Fibroblast of upper back skin (primary cell): ENCODE results near the gene MYLK.

ENCODE experiments used
- DNase-seq: peaks from one replicate; pipeline ENCODE4 v3.0.0-alpha.2; 2013

Gene MYLK

GRCh38 chr3:123818324-123818920 is 65.7 kb downstream of the MYLK start:
- DNase-seq, result peak; percentile 59

- DNase-seq, result no peak
Measured at GRCh38 chr3:123817413-123817812, 66.7 kb downstream of the MYLK start.

- DNase-seq, result peak; percentile 88
Measured at GRCh38 chr3:123816673-123817207, 67.4 kb downstream of the MYLK start.

GRCh38 chr3:123815981-123816380 is 68.2 kb downstream of the MYLK start:
- DNase-seq, result no peak

- DNase-seq, result peak; percentile 49
Measured at GRCh38 chr3:123813876-123814275, 70.3 kb downstream of the MYLK start.

- peak; percentile 82 for DNase-seq
Measured at GRCh38 chr3:123809597-123809996, 74.5 kb downstream of the MYLK start.

- DNase-seq, result no peak
Measured at GRCh38 chr3:123808812-123809211, 75.3 kb downstream of the MYLK start.

- no peak for DNase-seq
Measured at GRCh38 chr3:123807820-123808219, 76.3 kb downstream of the MYLK start.

GRCh38 chr3:123805504-123805903 is 78.6 kb downstream of the MYLK start:
- no peak for DNase-seq

GRCh38 chr3:123805101-123805500 is 79.0 kb downstream of the MYLK start:
- no peak for DNase-seq

- DNase-seq, result no peak
Measured at GRCh38 chr3:123804676-123805075, 79.5 kb downstream of the MYLK start.

GRCh38 chr3:123803521-123803920 is 80.6 kb downstream of the MYLK start:
- DNase-seq, result no peak

- no peak for DNase-seq
Measured at GRCh38 chr3:123802007-123802625, 82.0 kb downstream of the MYLK start.

- no peak for DNase-seq
Measured at GRCh38 chr3:123801474-123801873, 82.7 kb downstream of the MYLK start.

GRCh38 chr3:123800362-123800682 is 83.8 kb downstream of the MYLK start:
- DNase-seq, result no peak

- peak; percentile 49 for DNase-seq
Measured at GRCh38 chr3:123799544-123800361, 84.4 kb downstream of the MYLK start.

GRCh38 chr3:123798550-123798949 is 85.6 kb downstream of the MYLK start:
- no peak for DNase-seq

- no peak for DNase-seq
Measured at GRCh38 chr3:123795471-123796251, 88.5 kb downstream of the MYLK start.

GRCh38 chr3:123793425-123793824 is 90.7 kb downstream of the MYLK start:
- DNase-seq, result no peak

GRCh38 chr3:123792473-123793201 is 91.5 kb downstream of the MYLK start:
- peak; percentile 41 for DNase-seq

- DNase-seq, result peak; percentile 40
Measured at GRCh38 chr3:123791898-123792297, 92.2 kb downstream of the MYLK start.

GRCh38 chr3:123791417-123791816 is 92.7 kb downstream of the MYLK start:
- DNase-seq, result peak; percentile 93

GRCh38 chr3:123791073-123791370 is 93.1 kb downstream of the MYLK start:
- DNase-seq, result no peak
